Esophagus muscularis mucosa (tissue), 4 donors: Measurements from ENCODE around the gene AGAP1. TPM values are rescaled to one million over a fixed set of nuclear protein-coding genes. Genes with fewer than 3 reads are reported as not detected.

ENCODE experiments used
- DNase-seq: peaks from one replicate; pipeline ENCODE4 v3.0.0-alpha.2; 2017; ENCODE audit errors: extremely low spot score
- H3K27ac ChIP-seq, 4 donors: fragments of 200-600 bp; sonication (generic); replicated peaks in 1 of 4; 1 replicate in 3 of 4; 2 replicates in 1 of 4; pipeline ENCODE4 v1.5.1; 2016 to 2019; ENCODE audit warnings: mild to moderate bottlenecking in 1 of 4
- H3K27me3 ChIP-seq, 4 donors: fragments of 200-600 bp; sonication (generic); one replicate each; pipeline versions ENCODE4 v1.5.1 to v1.6.0; 2016 to 2019
- H3K36me3 ChIP-seq, 4 donors: fragments of 200-600 bp; sonication (generic); one replicate each; pipeline ENCODE4 v1.5.1; 2016 to 2019
- H3K4me1 ChIP-seq, 4 donors: fragments of 200-600 bp; sonication (generic); one replicate each; pipeline ENCODE4 v1.5.1; 2016 to 2019
- H3K4me3 ChIP-seq, 4 donors: fragments of 200-600 bp; sonication (generic); 1 replicate in 2 of 4; 2 replicates in 2 of 4; pipeline ENCODE4 v1.5.1; 2016 to 2019; ENCODE audit warnings: mild to moderate bottlenecking in 4 of 4, moderate library complexity in 1 of 4
- H3K9me3 ChIP-seq, 4 donors: fragments of 200-600 bp; sonication (generic); 1 replicate in 3 of 4; 2 replicates in 1 of 4; pipeline ENCODE4 v1.5.1; 2016 to 2019
- EP300 ChIP-seq: sonication (generic); formaldehyde crosslinking; IDR thresholded peaks from one replicate; pipeline ENCODE4 v1.6.1; 2017; ENCODE audit warnings: antibody characterized with exemption
- POLR2A ChIP-seq: fragments of 450-650 bp; IDR thresholded peaks from one replicate; pipeline ENCODE4 v1.6.1; 2017; ENCODE audit warnings: antibody characterized with exemption, moderate library complexity, mild to moderate bottlenecking, low read depth
- POLR2AphosphoS5 ChIP-seq, 2 donors: sonication (generic); formaldehyde crosslinking; IDR thresholded peaks; one replicate each; pipeline ENCODE4 v1.6.1; 2017; ENCODE audit warnings: antibody characterized with exemption in 2 of 2
- WGBS: methylation state at CpG from one replicate; pipeline ENCODE4 v1.1.5; 2018; 5-methylcytosine and 5-hydroxymethylcytosine counted together
- intact Hi-C: fragments of 100-400 bp; cut with DNase I; formaldehyde crosslinking; loops from one replicate; pipeline ENCODE4 v1.15.1; 2023
- total RNA-seq, 4 donors: library from RNA; depleted of rRNA; stranded (reverse); fragments of >200 nt; gene quantifications; one replicate each; pipeline versions ENCODE4 v1.1.0 to v1.2.1, GENCODE V29; 2016
- TF ChIP-seq, protein P1 (sequence below), 3 experiments: fragments of 200-600 bp in 2 of 3; fragments of 450-650 bp in 1 of 3; sonication (generic) in 2 of 3; IDR thresholded peaks; one replicate each; pipeline ENCODE4 v1.5.1; 2017 to 2019; ENCODE audit warnings: antibody characterized with exemption in 3 of 3, mild to moderate bottlenecking in 2 of 3, moderate library complexity in 1 of 3

AGAP1 gene
- total RNA-seq, 4 donors from 2014 or later = 37.9 to 62.4 (median 47.2) TPM

DNA sequence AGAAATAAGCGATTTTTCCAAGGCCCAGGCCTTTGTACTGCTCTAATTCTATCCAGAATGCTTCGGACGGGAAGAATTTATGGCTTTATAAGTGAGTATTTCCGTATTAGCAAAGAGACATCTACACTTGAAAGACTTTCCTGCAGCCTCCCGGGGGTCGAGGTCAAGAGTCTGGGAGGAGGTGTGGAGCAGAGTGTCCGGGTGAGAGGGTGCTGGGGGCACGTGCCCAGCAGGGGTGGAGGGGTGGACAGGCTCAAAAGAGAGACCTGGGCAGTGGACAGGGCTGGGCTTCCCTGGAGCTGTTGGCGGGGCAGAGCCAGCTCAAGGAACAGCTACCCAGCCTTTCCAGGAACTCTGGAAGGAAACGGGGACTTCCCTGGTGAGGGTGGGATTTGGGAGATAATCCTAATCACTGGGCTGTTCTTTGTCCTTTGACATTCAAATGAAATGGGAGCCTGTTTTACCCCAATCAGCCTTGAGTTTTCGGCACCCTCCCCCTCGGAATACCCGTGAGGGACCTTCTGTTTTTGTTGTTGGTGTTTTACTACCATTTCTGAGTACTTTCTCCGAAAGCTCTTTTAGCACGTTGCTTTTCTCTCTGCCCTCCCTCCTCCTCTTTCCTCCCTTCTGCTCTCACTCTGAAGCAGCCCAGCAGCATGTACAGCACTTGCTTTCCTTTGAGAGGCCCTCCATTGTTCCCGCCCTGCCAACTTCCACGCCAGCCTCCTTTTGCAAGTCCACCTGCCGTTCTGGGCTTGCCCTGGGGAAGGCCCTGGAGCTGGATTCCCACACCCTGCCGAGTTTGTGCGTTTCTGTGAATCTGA, 164.7 kb downstream of the AGAP1 start:
- Histone ChIP-seq H3K36me3 (no peaks in the 10 kb centered on the region), H3K4me3 (no peak overlapping the region), H3K27ac (peak overlapping the region in 2 of 4 donors; percentile 31 to 33), H3K4me1 (peaks cover 7 to 52% (median 34%) of the 10 kb centered on the region in 4 donors), H3K9me3 (no peaks in the 10 kb centered on the region), H3K27me3 (no peaks in the 10 kb centered on the region)
- TF ChIP-seq POLR2AphosphoS5 (IDR thresholded peaks at IDR 0.05) = no peak
- WGBS = 57% methylated on average over 18 of the region's 20 CpGs
- intact Hi-C loops = no loop called here
- DNase-seq = no peak

DNA sequence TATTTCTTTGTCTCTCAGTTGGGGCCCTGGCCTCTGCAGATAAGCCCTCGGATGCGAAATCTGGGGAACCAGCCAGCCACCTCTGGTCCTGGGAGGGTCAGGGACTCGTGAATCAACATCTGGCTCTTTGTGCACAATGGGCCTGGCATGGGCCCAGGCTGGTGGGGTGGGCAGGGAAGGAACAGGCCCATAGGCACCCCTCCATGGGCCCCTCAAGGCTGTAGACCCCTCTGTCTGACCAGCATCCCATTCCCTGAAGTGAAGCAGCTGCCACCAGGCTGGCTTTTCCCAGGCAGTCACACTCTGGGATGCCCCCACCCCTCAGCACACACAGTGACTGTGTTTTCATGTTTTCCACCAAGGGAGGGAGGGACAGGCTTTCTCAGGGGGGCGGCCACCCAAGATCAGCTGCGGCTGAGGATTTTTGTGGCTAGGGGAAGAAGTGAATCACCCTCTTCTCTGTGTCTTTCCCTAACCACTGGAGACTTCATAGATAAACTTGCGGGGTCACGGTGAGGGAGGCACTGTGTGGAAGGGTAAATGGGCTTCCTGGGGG, 166.0 kb downstream of the AGAP1 start:
- no peak overlapping the region for H3K4me3 ChIP-seq
- H3K4me1 ChIP-seq = peaks cover 0 to 52% (median 37%) of the 10 kb centered on the region in 4 donors
- no peaks in the 10 kb centered on the region for H3K9me3 ChIP-seq
- no peak for DNase-seq
- TF ChIP-seq, protein P1, sequence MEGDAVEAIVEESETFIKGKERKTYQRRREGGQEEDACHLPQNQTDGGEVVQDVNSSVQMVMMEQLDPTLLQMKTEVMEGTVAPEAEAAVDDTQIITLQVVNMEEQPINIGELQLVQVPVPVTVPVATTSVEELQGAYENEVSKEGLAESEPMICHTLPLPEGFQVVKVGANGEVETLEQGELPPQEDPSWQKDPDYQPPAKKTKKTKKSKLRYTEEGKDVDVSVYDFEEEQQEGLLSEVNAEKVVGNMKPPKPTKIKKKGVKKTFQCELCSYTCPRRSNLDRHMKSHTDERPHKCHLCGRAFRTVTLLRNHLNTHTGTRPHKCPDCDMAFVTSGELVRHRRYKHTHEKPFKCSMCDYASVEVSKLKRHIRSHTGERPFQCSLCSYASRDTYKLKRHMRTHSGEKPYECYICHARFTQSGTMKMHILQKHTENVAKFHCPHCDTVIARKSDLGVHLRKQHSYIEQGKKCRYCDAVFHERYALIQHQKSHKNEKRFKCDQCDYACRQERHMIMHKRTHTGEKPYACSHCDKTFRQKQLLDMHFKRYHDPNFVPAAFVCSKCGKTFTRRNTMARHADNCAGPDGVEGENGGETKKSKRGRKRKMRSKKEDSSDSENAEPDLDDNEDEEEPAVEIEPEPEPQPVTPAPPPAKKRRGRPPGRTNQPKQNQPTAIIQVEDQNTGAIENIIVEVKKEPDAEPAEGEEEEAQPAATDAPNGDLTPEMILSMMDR (IDR thresholded peaks at IDR 0.05) = no peak
- no peak for TF ChIP-seq POLR2AphosphoS5 (IDR thresholded peaks at IDR 0.05)
- no peak for TF ChIP-seq POLR2A
- TF ChIP-seq EP300 = no peak
- H3K27ac ChIP-seq = no peak overlapping the region
- H3K36me3 ChIP-seq = no peaks in the 10 kb centered on the region
- no peaks in the 10 kb centered on the region for H3K27me3 ChIP-seq
- intact Hi-C loops = no loop called here
- 60% methylated on average over 5 of the region's 7 CpGs for WGBS

DNA sequence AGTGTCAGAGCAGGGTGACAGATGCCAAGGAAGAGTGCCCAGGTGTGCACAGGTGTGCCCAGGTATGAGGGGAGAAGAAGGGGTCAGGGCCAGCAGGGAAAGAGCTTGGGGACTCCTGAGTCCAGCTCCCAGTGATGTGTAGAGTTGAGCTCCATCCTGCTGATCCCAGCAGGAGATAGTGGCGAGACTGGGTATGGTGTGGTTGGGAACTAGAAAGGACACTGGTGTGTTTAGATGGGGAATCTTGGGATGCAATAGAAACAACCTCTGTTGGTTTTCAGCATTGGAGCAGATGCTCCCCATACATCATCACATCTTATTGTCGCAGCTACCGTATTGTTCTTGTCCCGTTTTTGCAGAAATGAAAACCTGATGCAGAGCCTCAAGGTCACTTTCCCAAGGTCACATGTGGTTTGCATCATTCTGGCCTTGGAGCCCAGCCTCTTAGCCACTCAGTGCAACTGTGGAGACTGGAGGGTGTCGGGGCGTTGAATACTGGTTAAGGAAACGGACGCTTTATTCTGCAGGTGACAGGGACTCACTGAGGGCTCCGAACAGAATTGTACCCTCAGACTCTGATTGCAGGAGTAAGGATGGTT, 166.7 kb downstream of the AGAP1 start:
- DNase-seq = no peak
- WGBS = 83% methylated on average over 9 of the region's 9 CpGs
- intact Hi-C loops = no loop called here

DNA sequence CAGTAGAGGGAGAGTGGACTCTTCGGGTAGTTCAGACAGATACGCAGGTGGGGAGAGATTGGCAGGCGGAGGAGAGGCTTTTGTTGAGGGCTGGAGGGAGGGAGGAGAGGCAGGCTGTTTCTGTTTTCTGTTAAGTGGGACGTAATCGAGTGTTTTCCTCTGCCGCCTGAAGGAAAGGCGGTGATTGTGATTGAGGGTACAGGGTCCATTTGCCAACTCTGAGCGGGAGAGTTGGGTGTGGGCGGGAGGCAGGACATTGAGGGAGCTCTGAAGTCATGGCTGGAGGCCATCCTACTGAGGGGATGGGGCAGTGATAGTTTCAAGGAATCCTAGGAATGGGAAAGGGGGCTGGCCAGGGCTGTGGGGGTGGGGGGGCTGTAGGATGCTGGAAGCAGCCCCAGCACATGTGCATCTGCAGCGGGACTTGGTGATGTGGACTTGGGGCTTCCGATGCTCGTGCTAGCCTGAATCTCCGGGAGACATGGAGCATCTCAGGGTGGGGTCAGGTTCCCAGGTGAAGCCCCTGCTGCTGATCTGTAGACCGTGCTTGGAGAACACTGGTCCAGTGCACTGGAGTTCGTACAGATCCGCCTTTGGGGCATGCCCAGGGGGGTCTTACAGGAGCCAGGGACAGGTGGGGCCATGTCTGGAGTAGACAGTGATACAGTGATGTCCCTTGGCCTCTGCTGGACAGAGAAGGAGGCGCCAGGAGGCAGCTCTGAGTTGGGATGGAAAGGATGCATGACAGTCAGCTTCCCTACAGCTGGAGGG, 167.5 kb downstream of the AGAP1 start:
- no peaks in the 10 kb centered on the region for H3K27me3 ChIP-seq
- no peak overlapping the region for H3K4me3 ChIP-seq
- H3K36me3 ChIP-seq = no peaks in the 10 kb centered on the region
- H3K4me1 ChIP-seq = peaks cover 13 to 67% (median 52%) of the 10 kb centered on the region in 4 donors
- H3K9me3 ChIP-seq = no peaks in the 10 kb centered on the region
- intact Hi-C loops = no loop called here
- DNase-seq = no peak
- 83% methylated on average over 16 of the region's 17 CpGs for WGBS
- no peak overlapping the region for H3K27ac ChIP-seq
- TF ChIP-seq POLR2A = no peak

More for the DNA sequence above, 166.7 kb downstream of the AGAP1 start:
- Histone ChIP-seq H3K4me1 (peaks cover 6 to 60% (median 44%) of the 10 kb centered on the region in 4 donors), H3K27me3 (no peaks in the 10 kb centered on the region), H3K36me3 (no peaks in the 10 kb centered on the region), H3K27ac (no peak overlapping the region), H3K4me3 (no peak overlapping the region), H3K9me3 (no peaks in the 10 kb centered on the region)
- TF ChIP-seq POLR2AphosphoS5 (IDR thresholded peaks at IDR 0.05) (no peak), EP300 (no peak), POLR2A (no peak)
- TF ChIP-seq, protein P1 (IDR thresholded peaks at IDR 0.05) = no peak

DNA sequence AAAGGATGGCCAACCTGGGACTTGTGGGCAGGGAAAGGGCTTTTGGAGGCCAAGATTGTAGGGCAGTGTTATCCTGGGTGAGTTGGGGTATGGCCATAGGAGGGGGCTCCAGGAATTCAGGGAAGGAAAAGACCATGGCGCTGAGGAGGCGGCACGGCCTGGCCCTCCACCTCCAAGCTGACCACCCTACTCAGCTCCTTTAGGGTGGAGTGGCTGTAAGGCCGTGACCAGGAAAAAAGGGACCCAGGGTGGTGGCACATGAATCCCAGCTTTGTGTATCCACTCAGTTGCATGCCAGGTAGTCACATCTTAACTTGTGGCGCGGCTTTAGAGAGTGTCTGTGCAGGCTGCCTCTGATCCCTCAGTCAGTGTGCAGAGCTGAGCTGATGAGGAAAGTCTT, 168.1 kb downstream of the AGAP1 start:
- no peak for DNase-seq
- Histone ChIP-seq H3K4me3 (no peak overlapping the region), H3K36me3 (no peaks in the 10 kb centered on the region), H3K4me1 (peaks cover 13 to 70% (median 57%) of the 10 kb centered on the region in 4 donors), H3K9me3 (no peaks in the 10 kb centered on the region), H3K27ac (no peak overlapping the region), H3K27me3 (no peaks in the 10 kb centered on the region)
- intact Hi-C loops = no loop called here
- WGBS = 97% methylated on average over 6 of the region's 6 CpGs
- TF ChIP-seq POLR2AphosphoS5 (IDR thresholded peaks at IDR 0.05) (no peak), EP300 (no peak), POLR2A (no peak)
- TF ChIP-seq, protein P1 (IDR thresholded peaks at IDR 0.05) = no peak
